ENCODE results near the gene PCK2.

Gene PCK2

GRCh38 chr14:24060984-24061913 lies 32.9 kb upstream of the PCK2 start:
- Histone ChIP-seq H3K4me2 (ENCODE audit: low read length) (no peak overlapping the region), H3K36me3 (ENCODE audit: control insufficient read depth, insufficient read depth, low read length) (no peaks in the 10 kb centered on the region), H2AFZ (no peak overlapping the region), H3K9me3 (ENCODE audit: control insufficient read depth, low read length) (no peaks in the 10 kb centered on the region), H3K4me1 (no peaks in the 10 kb centered on the region), H3K9ac (no peak overlapping the region), H3K27ac (no peak overlapping the region), H3K79me2 (no peaks in the 10 kb centered on the region), H3K4me3 (ENCODE audit: low read depth, low read length) (no peak overlapping the region), H3K27me3 (ENCODE audit: control insufficient read depth, insufficient read depth, low read length) (no peaks in the 10 kb centered on the region)
- no peak for TF ChIP-seq CTCF (IDR thresholded peaks at IDR 0.05)

GRCh38 chr14:24062216-24062980 lies 31.7 kb upstream of the PCK2 start:
- TF ChIP-seq CTCF (IDR thresholded peaks at IDR 0.05): no peak
- no peaks in the 10 kb centered on the region for H3K9me3 ChIP-seq (ENCODE audit: control insufficient read depth, low read length)
- no peaks in the 10 kb centered on the region for H3K36me3 ChIP-seq (ENCODE audit: control insufficient read depth, insufficient read depth, low read length)
- H3K79me2 ChIP-seq: no peaks in the 10 kb centered on the region
- no peak overlapping the region for H3K9ac ChIP-seq
- H3K27me3 ChIP-seq (ENCODE audit: control insufficient read depth, insufficient read depth, low read length): no peaks in the 10 kb centered on the region
- H3K4me1 ChIP-seq: no peaks in the 10 kb centered on the region
- H3K4me2 ChIP-seq (ENCODE audit: low read length): no peak overlapping the region
- no peak overlapping the region for H2AFZ ChIP-seq
- no peak overlapping the region for H3K27ac ChIP-seq
- H3K4me3 ChIP-seq (ENCODE audit: low read depth, low read length): no peak overlapping the region

GRCh38 chr14:24063263-24063836 lies 30.8 kb upstream of the PCK2 start:
- no peak for TF ChIP-seq CTCF (IDR thresholded peaks at IDR 0.05)
- H3K79me2 ChIP-seq: no peaks in the 10 kb centered on the region
- H3K4me2 ChIP-seq (ENCODE audit: low read length): no peak overlapping the region
- no peak overlapping the region for H2AFZ ChIP-seq
- no peak overlapping the region for H3K9ac ChIP-seq
- H3K36me3 ChIP-seq (ENCODE audit: control insufficient read depth, insufficient read depth, low read length): no peaks in the 10 kb centered on the region
- no peaks in the 10 kb centered on the region for H3K4me1 ChIP-seq
- no peak overlapping the region for H3K4me3 ChIP-seq (ENCODE audit: low read depth, low read length)
- H3K9me3 ChIP-seq (ENCODE audit: control insufficient read depth, low read length): no peaks in the 10 kb centered on the region
- H3K27ac ChIP-seq: no peak overlapping the region
- H3K27me3 ChIP-seq (ENCODE audit: control insufficient read depth, insufficient read depth, low read length): no peaks in the 10 kb centered on the region

- Histone ChIP-seq H3K9me3 (ENCODE audit: control insufficient read depth, low read length) (no peaks in the 10 kb centered on the region), H3K4me2 (ENCODE audit: low read length) (no peak overlapping the region)
- no peak for TF ChIP-seq CTCF (IDR thresholded peaks at IDR 0.05)
Measured at GRCh38 chr14:24064091-24064795, 29.9 kb upstream of the PCK2 start.

More at GRCh38 chr14:24064091-24064795, 29.9 kb upstream of the PCK2 start:
- Histone ChIP-seq H3K27ac (no peak overlapping the region), H2AFZ (no peak overlapping the region), H3K79me2 (no peaks in the 10 kb centered on the region), H3K36me3 (ENCODE audit: control insufficient read depth, insufficient read depth, low read length) (no peaks in the 10 kb centered on the region), H3K4me1 (no peaks in the 10 kb centered on the region), H3K27me3 (ENCODE audit: control insufficient read depth, insufficient read depth, low read length) (no peaks in the 10 kb centered on the region), H3K4me3 (ENCODE audit: low read depth, low read length) (no peak overlapping the region), H3K9ac (no peak overlapping the region)

Measured in parathyroid adenoma (tissue), 2 donors.